Measurements from ENCODE around the gene GSTM5.

GSTM5 gene

DNA sequence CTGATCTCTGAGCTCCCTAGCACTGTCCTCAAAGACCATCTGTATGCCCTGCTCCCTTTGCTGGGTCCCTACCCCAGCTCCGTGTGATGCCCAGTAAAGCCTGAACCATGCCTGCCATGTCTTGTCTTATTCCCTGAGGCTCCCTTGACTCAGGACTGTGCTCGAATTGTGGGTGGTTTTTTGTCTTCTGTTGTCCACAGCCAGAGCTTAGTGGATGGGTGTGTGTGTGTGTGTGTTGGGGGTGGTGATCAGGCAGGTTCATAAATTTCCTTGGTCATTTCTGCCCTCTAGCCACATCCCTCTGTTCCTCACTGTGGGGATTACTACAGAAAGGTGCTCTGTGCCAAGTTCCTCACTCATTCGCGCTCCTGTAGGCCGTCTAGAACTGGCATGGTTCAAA is 5.7 kb downstream of the GSTM5 start:
- ATAC-seq: no peak
- no peak for TF ChIP-seq ARNTL (CRISPR knock-in tag; IDR thresholded peaks at IDR 0.05; ENCODE audit: borderline replicate concordance, low read depth)
- TF ChIP-seq CSDC2 (CRISPR knock-in tag; IDR thresholded peaks at IDR 0.05): no peak
- TF ChIP-seq GLIS3 (CRISPR knock-in tag; IDR thresholded peaks at IDR 0.05): no peak
- TF ChIP-seq ZNF8 (CRISPR knock-in tag; IDR thresholded peaks at IDR 0.05): no peak
- no peak for TF ChIP-seq PPARA (CRISPR knock-in tag; IDR thresholded peaks at IDR 0.05; ENCODE audit: borderline replicate concordance)
- TF ChIP-seq ZNF70 (CRISPR knock-in tag; IDR thresholded peaks at IDR 0.05): no peak
- TF ChIP-seq RARB (CRISPR knock-in tag; IDR thresholded peaks at IDR 0.05): no peak

DNA sequence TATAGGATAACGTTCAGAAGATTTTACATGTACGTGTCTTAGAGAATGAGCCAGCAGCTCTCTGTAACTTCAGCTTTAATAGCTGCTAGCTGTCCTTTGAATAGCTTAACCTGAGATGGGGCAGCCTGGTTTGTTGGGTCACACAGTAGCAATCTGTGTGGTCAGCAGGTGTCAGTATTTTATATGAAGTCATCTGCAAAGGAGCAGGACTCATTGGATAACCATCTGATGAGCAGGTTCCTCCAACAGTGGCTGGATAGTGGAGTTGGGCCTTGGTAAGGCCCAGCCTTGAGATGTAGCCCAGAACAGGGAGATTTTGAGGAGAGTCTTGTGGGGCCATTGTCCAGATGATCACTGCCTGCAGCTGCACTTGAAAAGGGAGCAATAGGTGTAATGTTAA is 6.4 kb downstream of the GSTM5 start:
- TF ChIP-seq ZFP30 (CRISPR knock-in tag; IDR thresholded peaks at IDR 0.05) (no peak), CSDC2 (CRISPR knock-in tag; IDR thresholded peaks at IDR 0.05) (no peak), TOX (CRISPR knock-in tag; IDR thresholded peaks at IDR 0.05; ENCODE audit: borderline replicate concordance) (no peak), BACH2 (CRISPR knock-in tag; IDR thresholded peaks at IDR 0.05; ENCODE audit: borderline replicate concordance) (no peak), ZNF565 (CRISPR knock-in tag; conservative IDR thresholded peaks at IDR 0.05; ENCODE audit: low read depth) (no peak), OSR1 (CRISPR knock-in tag; IDR thresholded peaks at IDR 0.05) (no peak)
- TF ChIP-seq, protein P1, sequence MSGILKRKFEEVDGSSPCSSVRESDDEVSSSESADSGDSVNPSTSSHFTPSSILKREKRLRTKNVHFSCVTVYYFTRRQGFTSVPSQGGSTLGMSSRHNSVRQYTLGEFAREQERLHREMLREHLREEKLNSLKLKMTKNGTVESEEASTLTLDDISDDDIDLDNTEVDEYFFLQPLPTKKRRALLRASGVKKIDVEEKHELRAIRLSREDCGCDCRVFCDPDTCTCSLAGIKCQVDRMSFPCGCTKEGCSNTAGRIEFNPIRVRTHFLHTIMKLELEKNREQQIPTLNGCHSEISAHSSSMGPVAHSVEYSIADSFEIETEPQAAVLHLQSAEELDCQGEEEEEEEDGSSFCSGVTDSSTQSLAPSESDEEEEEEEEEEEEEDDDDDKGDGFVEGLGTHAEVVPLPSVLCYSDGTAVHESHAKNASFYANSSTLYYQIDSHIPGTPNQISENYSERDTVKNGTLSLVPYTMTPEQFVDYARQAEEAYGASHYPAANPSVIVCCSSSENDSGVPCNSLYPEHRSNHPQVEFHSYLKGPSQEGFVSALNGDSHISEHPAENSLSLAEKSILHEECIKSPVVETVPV (CRISPR knock-in tag; IDR thresholded peaks at IDR 0.05): no peak
- TF ChIP-seq, protein P2, sequence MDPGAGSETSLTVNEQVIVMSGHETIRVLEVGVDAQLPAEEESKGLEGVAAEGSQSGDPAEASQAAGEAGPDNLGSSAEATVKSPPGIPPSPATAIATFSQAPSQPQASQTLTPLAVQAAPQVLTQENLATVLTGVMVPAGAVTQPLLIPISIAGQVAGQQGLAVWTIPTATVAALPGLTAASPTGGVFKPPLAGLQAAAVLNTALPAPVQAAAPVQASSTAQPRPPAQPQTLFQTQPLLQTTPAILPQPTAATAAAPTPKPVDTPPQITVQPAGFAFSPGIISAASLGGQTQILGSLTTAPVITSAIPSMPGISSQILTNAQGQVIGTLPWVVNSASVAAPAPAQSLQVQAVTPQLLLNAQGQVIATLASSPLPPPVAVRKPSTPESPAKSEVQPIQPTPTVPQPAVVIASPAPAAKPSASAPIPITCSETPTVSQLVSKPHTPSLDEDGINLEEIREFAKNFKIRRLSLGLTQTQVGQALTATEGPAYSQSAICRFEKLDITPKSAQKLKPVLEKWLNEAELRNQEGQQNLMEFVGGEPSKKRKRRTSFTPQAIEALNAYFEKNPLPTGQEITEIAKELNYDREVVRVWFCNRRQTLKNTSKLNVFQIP (CRISPR knock-in tag; IDR thresholded peaks at IDR 0.05; ENCODE audit: borderline replicate concordance, low read depth): no peak
- TF ChIP-seq, protein P3, sequence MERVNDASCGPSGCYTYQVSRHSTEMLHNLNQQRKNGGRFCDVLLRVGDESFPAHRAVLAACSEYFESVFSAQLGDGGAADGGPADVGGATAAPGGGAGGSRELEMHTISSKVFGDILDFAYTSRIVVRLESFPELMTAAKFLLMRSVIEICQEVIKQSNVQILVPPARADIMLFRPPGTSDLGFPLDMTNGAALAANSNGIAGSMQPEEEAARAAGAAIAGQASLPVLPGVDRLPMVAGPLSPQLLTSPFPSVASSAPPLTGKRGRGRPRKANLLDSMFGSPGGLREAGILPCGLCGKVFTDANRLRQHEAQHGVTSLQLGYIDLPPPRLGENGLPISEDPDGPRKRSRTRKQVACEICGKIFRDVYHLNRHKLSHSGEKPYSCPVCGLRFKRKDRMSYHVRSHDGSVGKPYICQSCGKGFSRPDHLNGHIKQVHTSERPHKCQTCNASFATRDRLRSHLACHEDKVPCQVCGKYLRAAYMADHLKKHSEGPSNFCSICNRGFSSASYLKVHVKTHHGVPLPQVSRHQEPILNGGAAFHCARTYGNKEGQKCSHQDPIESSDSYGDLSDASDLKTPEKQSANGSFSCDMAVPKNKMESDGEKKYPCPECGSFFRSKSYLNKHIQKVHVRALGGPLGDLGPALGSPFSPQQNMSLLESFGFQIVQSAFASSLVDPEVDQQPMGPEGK (CRISPR knock-in tag; IDR thresholded peaks at IDR 0.05; ENCODE audit: borderline replicate concordance): no peak
- ATAC-seq: peak; percentile 52; the same call in 2 of the 3 replicates

DNA sequence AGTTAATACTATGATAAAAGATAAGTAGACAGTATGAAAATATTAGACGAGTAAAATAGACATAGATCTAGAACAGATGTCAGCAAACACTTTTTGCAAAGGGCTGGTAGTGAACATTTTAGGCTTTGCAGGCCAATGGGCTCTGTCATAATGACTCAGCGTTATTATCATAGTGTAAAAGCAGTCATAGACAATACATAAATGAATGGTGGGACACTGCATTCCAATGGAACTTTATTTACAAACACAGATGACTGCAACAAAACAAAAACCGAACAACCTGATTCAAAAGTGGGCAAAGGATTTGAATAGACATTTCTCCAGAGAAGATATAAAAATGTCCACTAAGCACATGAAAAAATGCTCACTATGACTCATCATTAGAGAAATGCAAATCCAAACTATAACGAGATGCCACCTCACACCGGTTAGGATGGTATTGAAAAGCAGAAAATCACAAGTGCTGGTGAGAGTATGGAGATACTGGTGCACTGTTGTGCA is 7.3 kb downstream of the GSTM5 start:
- TF ChIP-seq TCF4 (CRISPR knock-in tag; IDR thresholded peaks at IDR 0.05; ENCODE audit: borderline replicate concordance) (no peak), ZNF8 (CRISPR knock-in tag; IDR thresholded peaks at IDR 0.05) (no peak), ESRRG (CRISPR knock-in tag; IDR thresholded peaks at IDR 0.05) (no peak), ARNTL (CRISPR knock-in tag; IDR thresholded peaks at IDR 0.05; ENCODE audit: borderline replicate concordance, low read depth) (no peak), ISL1 (CRISPR knock-in tag; IDR thresholded peaks at IDR 0.05) (no peak), GLIS3 (CRISPR knock-in tag; IDR thresholded peaks at IDR 0.05) (no peak), TOX (CRISPR knock-in tag; IDR thresholded peaks at IDR 0.05; ENCODE audit: borderline replicate concordance) (no peak), BACH2 (CRISPR knock-in tag; IDR thresholded peaks at IDR 0.05; ENCODE audit: borderline replicate concordance) (no peak), RARB (CRISPR knock-in tag; IDR thresholded peaks at IDR 0.05) (no peak), OSR1 (CRISPR knock-in tag; IDR thresholded peaks at IDR 0.05) (no peak), ZFP3 (CRISPR knock-in tag; IDR thresholded peaks at IDR 0.05) (no peak)
- TF ChIP-seq, protein P3 (CRISPR knock-in tag; IDR thresholded peaks at IDR 0.05; ENCODE audit: borderline replicate concordance): no peak
- TF ChIP-seq, protein P4, sequence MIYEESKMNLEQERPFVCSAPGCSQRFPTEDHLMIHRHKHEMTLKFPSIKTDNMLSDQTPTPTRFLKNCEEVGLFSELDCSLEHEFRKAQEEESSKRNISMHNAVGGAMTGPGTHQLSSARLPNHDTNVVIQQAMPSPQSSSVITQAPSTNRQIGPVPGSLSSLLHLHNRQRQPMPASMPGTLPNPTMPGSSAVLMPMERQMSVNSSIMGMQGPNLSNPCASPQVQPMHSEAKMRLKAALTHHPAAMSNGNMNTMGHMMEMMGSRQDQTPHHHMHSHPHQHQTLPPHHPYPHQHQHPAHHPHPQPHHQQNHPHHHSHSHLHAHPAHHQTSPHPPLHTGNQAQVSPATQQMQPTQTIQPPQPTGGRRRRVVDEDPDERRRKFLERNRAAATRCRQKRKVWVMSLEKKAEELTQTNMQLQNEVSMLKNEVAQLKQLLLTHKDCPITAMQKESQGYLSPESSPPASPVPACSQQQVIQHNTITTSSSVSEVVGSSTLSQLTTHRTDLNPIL (CRISPR knock-in tag; IDR thresholded peaks at IDR 0.05; ENCODE audit: low read depth): no peak
- TF ChIP-seq, protein P5, sequence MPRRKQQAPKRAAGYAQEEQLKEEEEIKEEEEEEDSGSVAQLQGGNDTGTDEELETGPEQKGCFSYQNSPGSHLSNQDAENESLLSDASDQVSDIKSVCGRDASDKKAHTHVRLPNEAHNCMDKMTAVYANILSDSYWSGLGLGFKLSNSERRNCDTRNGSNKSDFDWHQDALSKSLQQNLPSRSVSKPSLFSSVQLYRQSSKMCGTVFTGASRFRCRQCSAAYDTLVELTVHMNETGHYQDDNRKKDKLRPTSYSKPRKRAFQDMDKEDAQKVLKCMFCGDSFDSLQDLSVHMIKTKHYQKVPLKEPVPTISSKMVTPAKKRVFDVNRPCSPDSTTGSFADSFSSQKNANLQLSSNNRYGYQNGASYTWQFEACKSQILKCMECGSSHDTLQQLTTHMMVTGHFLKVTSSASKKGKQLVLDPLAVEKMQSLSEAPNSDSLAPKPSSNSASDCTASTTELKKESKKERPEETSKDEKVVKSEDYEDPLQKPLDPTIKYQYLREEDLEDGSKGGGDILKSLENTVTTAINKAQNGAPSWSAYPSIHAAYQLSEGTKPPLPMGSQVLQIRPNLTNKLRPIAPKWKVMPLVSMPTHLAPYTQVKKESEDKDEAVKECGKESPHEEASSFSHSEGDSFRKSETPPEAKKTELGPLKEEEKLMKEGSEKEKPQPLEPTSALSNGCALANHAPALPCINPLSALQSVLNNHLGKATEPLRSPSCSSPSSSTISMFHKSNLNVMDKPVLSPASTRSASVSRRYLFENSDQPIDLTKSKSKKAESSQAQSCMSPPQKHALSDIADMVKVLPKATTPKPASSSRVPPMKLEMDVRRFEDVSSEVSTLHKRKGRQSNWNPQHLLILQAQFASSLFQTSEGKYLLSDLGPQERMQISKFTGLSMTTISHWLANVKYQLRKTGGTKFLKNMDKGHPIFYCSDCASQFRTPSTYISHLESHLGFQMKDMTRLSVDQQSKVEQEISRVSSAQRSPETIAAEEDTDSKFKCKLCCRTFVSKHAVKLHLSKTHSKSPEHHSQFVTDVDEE (CRISPR knock-in tag; IDR thresholded peaks at IDR 0.05): no peak
- peak; percentile 44; the same call in 1 of the 3 replicates for ATAC-seq
